ENCODE data around the gene NTRK3. TPM values are rescaled to one million over a fixed set of nuclear protein-coding genes. Genes with fewer than 3 reads are reported as not detected.

NTRK3 gene
- total RNA-seq, 1 experiment from 2014 or later = not detected

- no peaks in the 10 kb centered on the region for H3K36me3 Mint-ChIP-seq (ENCODE audit: insufficient read depth, unreplicated experiment)
- intact Hi-C loops (cut with micrococcal nuclease) = no loop called here
- no peaks in the 10 kb centered on the region for H3K27me3 Mint-ChIP-seq (ENCODE audit: insufficient read depth, unreplicated experiment)
- TF ChIP-seq, protein P1, sequence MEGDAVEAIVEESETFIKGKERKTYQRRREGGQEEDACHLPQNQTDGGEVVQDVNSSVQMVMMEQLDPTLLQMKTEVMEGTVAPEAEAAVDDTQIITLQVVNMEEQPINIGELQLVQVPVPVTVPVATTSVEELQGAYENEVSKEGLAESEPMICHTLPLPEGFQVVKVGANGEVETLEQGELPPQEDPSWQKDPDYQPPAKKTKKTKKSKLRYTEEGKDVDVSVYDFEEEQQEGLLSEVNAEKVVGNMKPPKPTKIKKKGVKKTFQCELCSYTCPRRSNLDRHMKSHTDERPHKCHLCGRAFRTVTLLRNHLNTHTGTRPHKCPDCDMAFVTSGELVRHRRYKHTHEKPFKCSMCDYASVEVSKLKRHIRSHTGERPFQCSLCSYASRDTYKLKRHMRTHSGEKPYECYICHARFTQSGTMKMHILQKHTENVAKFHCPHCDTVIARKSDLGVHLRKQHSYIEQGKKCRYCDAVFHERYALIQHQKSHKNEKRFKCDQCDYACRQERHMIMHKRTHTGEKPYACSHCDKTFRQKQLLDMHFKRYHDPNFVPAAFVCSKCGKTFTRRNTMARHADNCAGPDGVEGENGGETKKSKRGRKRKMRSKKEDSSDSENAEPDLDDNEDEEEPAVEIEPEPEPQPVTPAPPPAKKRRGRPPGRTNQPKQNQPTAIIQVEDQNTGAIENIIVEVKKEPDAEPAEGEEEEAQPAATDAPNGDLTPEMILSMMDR (IDR thresholded peaks at IDR 0.05; ENCODE audit: unreplicated experiment) = no peak
- no peaks in the 10 kb centered on the region for H3K4me1 Mint-ChIP-seq (ENCODE audit: insufficient read depth, unreplicated experiment)
- no peak overlapping the region for H3K4me3 Mint-ChIP-seq (ENCODE audit: unreplicated experiment)
- POLR2A ChIA-PET = no interaction called here
- H3K27ac Mint-ChIP-seq (ENCODE audit: low read depth, unreplicated experiment) = no peak overlapping the region
- no peak for DNase-seq (ENCODE audit: unreplicated experiment)
- BruUV-seq (replicated peaks) = no TSS peak
- H3K9me3 Mint-ChIP-seq (ENCODE audit: unreplicated experiment) = peaks cover 34% of the 10 kb centered on the region
- CTCF ChIA-PET = no interaction called here
These were observed 195.1 kb downstream of the NTRK3 start for GRCh38 chr15:88061452-88061851.

- ChIA-PET CTCF (no interaction called here), POLR2A (no interaction called here)
- no TSS peak for BruUV-seq (replicated peaks)
- Mint-ChIP-seq H3K27ac (ENCODE audit: low read depth, unreplicated experiment) (no peak overlapping the region), H3K4me1 (ENCODE audit: insufficient read depth, unreplicated experiment) (no peaks in the 10 kb centered on the region), H3K4me3 (ENCODE audit: unreplicated experiment) (no peak overlapping the region), H3K36me3 (ENCODE audit: insufficient read depth, unreplicated experiment) (no peaks in the 10 kb centered on the region), H3K9me3 (ENCODE audit: unreplicated experiment) (peaks cover 42% of the 10 kb centered on the region), H3K27me3 (ENCODE audit: insufficient read depth, unreplicated experiment) (no peaks in the 10 kb centered on the region)
- no peak for DNase-seq (ENCODE audit: unreplicated experiment)
- intact Hi-C loops (cut with micrococcal nuclease) = no loop called here
- TF ChIP-seq, protein P1 (IDR thresholded peaks at IDR 0.05; ENCODE audit: unreplicated experiment) = no peak
These were observed 196.2 kb downstream of the NTRK3 start for GRCh38 chr15:88060383-88060782.

DNA sequence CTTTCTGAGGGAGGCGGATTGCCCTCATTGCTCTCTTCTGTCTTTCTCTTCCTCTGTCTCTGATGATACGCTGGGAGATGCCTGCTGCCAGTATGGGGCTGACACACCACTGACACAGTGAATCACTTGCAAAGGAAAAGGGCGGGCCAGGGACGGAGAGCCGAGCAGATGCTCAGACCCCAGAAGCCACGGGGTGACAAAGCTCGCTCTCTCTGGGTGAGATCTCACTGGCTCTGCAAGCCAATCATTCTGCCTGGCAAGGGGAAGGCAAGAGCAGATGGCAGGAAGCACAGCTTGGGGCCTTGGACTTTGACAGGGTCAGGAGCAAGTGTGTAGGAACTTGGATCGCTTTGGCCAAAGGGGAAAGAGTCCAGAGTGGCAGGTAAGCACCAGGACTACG, 198.7 kb downstream of the NTRK3 start:
- intact Hi-C loops (cut with micrococcal nuclease) = no loop called here
- Mint-ChIP-seq H3K4me3 (ENCODE audit: unreplicated experiment) (no peak overlapping the region), H3K4me1 (ENCODE audit: insufficient read depth, unreplicated experiment) (no peaks in the 10 kb centered on the region), H3K27ac (ENCODE audit: low read depth, unreplicated experiment) (no peak overlapping the region), H3K27me3 (ENCODE audit: insufficient read depth, unreplicated experiment) (no peaks in the 10 kb centered on the region), H3K36me3 (ENCODE audit: insufficient read depth, unreplicated experiment) (no peaks in the 10 kb centered on the region), H3K9me3 (ENCODE audit: unreplicated experiment) (peaks cover 29% of the 10 kb centered on the region)
- ChIA-PET POLR2A (no interaction called here), CTCF (no interaction called here)
- TF ChIP-seq, protein P1 (IDR thresholded peaks at IDR 0.05; ENCODE audit: unreplicated experiment) = no peak
- no peak for DNase-seq (ENCODE audit: unreplicated experiment)
- no TSS peak for BruUV-seq (replicated peaks)

GRCh38 chr15:88049506-88049905, 207.0 kb downstream of the NTRK3 start:
- Mint-ChIP-seq H3K27me3 (ENCODE audit: insufficient read depth, unreplicated experiment) (no peaks in the 10 kb centered on the region), H3K4me1 (ENCODE audit: insufficient read depth, unreplicated experiment) (no peaks in the 10 kb centered on the region), H3K9me3 (ENCODE audit: unreplicated experiment) (peaks cover 53% of the 10 kb centered on the region), H3K27ac (ENCODE audit: low read depth, unreplicated experiment) (no peak overlapping the region), H3K4me3 (ENCODE audit: unreplicated experiment) (no peak overlapping the region), H3K36me3 (ENCODE audit: insufficient read depth, unreplicated experiment) (no peaks in the 10 kb centered on the region)
- TF ChIP-seq, protein P1 (IDR thresholded peaks at IDR 0.05; ENCODE audit: unreplicated experiment) = no peak
- ChIA-PET POLR2A (no interaction called here), CTCF (interaction anchor here (0.8 kb wide), 1 partner anchor 30 kb away, joined by 3 read pairs; no protein-coding TSS in a partner anchor)
- intact Hi-C loops (cut with micrococcal nuclease) = no loop called here
- BruUV-seq (replicated peaks) = no TSS peak
- no peak for DNase-seq (ENCODE audit: unreplicated experiment)

All from MCF 10A (cell line).